Measurements from ENCODE around the gene ZNF516. TPM values are rescaled to one million over a fixed set of nuclear protein-coding genes. Genes with fewer than 3 reads are reported as not detected.

ZNF516 gene
- total RNA-seq, 2 donors from 2014 or later: 23.1 to 23.6 TPM

DNA sequence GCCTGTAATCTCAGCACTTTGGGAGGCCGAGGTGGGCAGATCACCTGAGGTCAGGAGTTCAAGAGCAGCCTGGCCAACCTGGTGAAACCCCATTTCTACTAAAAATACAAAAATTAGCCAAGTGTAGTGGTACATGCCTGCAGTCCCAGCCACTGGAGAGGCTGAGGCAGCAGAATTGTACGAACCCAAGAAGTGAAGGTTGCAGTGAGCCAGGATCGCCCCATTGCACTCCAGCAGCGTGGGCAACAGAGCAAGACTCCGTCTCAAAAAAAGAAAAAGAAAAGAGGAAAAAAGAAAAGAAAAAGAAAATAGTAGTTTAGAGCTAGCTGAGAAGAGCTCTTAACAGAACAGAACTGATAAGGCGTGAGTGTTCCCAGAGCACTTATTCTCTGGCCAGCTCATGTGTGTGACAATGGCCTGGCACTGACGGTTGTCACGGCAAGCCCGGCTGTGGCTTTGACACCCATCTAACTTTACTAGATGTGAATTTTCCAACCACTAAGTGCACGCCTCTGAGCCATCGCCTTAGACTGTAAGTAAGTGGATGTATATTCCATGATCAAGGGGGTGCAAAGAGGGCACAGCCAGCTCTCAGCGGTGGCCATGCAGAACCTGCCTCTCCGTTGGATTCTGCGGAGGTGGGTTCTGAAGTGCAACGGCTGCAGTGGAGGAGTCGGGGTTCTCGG, 80.0 kb downstream of the ZNF516 start:
- ATAC-seq (no peak), DNase-seq (no peak)
- intact Hi-C loops (cut with DNase I, micrococcal nuclease): no loop called here

DNA sequence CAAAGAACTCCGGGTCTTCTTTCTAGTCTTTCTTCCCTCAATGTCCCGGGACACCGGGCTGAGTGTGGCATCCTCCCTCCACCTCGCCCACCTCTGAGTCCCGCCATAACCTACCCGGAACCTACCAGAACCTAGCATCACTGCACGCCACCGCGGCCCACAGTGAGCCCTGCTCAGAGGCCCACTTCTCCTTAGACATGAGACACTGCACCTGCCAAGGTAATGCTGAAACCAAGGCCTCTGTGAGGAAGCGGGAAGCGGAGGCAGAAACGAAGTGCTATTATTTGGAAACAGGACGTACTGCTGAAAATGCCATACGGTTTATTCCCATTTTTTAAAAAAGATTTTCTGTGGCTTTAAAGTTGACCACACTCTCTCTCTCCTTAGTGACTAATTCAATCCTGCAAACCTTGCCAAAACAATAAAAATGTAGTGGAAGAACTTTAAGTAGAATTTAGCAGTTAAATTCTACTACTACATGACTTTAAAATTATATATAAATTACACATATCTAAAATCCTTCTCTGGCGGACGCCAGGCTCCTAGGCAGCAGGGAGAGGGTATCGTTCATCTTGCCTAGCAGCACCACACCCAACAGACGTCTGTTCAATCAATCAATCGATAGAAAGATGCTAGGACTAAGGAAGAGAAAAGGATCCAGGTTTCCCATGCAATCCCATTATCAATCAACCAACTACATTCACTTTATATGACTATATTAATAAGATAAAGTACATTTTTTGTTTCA, 82.0 kb downstream of the ZNF516 start:
- ATAC-seq (no peak), DNase-seq (no peak)
- intact Hi-C loops (cut with DNase I, micrococcal nuclease): no loop called here

DNA sequence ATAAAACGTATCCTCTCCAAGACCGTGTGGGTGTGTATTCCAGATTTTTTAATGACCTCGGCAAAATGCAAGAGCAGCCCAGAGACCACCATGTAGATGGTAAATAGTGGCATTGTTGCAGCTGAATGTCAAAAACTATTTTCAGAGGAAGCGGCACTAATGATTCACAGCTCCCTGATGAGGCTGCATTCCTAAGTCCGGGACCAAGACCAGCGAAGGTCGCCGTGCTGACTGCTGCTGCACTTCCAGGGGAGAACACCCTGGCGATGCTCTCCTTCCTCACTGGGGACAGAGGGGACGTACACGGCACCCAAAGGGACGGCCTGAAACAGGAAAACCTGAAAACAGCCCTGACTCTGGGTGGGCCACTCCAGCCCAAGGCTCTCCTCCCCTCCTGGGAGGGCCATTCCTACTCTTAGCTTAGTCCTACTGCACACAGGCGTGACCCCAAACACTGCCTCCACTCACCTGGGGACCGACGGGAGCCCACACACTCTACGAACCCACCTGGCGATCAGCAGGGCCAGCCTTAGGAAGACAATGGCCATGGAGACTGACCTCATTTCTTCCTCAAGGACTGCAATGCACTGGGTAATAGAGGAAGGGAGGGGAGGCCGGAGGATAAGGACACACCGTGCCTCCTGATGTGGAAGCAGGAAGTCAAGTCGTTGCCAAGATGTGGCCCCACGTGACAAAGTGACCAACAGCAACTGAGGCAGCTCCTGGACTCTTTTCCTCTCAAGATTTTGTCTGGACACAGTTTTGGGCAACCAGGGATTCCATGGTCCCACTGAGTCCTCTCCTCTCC, 82.8 kb downstream of the ZNF516 start:
- DNase-seq (no peak), ATAC-seq (no peak)
- intact Hi-C loops (cut with DNase I, micrococcal nuclease): no loop called here

- DNase-seq: no peak
- intact Hi-C loops (cut with DNase I, micrococcal nuclease): no loop called here
- no peak for ATAC-seq
Observed at GRCh38 chr18:76410660-76411417, 84.2 kb downstream of the ZNF516 start.

DNA sequence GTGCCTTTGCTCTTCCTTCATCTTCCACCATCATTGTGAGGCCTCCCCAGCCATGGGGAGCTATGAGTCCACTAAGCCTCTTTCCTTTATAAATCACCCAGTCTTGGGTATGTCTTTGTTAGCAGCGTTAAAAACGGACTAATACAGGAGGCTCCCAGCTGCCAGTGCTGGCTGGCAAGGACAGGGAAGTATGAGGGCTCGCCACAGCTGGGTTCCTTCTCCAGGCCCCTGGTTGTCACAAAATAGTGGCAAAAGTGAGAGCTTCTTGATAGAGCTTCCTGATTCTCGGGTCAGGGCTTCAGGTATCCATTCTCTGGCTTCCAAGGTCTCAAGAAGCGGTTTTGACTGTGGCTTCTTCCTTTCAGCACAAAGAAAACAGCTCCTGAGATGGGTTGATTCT, 85.0 kb downstream of the ZNF516 start:
- intact Hi-C loops (cut with DNase I, micrococcal nuclease): no loop called here
- no peak for DNase-seq
- ATAC-seq: no peak

- no peak for ATAC-seq
- intact Hi-C loops (cut with DNase I, micrococcal nuclease): loop anchor here in 1 of 2 donors (10.0 kb wide), 1 partner anchor 286 kb away; no protein-coding TSS in a partner anchor
Observed at GRCh38 chr18:76408480-76409067, 86.5 kb downstream of the ZNF516 start.

GRCh38 chr18:76407681-76408080, 87.4 kb downstream of the ZNF516 start:
- ATAC-seq (no peak), DNase-seq (no peak)
- intact Hi-C loops (cut with DNase I, micrococcal nuclease): loop anchor here in 1 of 2 donors (10.0 kb wide), 1 partner anchor 287 kb away; no protein-coding TSS in a partner anchor

More at GRCh38 chr18:76408480-76409067, 86.5 kb downstream of the ZNF516 start:
- no peak for DNase-seq

DNA sequence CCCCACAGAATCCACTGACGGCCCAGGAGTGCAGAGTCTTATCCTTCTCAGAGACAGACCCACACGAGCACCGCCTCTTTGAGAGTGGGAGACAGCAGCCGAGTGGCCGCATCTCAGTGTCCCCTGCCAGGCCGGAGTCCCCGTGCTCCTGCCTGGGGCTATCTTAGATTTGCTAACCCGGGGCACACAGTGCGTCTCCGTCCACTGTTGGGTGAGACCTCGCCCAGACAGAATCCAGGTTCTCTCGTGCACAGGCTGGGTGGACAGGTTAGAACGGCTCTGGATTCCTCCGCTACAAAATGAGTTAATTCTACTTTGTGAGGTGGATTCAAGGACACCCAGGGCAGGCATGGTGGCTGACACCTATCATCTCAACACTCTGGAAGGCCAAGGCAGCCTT, 88.3 kb downstream of the ZNF516 start:
- intact Hi-C loops (cut with DNase I, micrococcal nuclease): loop anchor here in 1 of 2 donors (10.0 kb wide), 1 partner anchor 288 kb away; no protein-coding TSS in a partner anchor
- ATAC-seq: no peak
- DNase-seq: no peak

GRCh38 chr18:76405681-76406356, 89.2 kb downstream of the ZNF516 start:
- DNase-seq: peak in 1 of 2 donors; percentile 66
- ATAC-seq: peak; percentile 64
- intact Hi-C loops (cut with DNase I, micrococcal nuclease): loop anchor here in 1 of 2 donors (10.0 kb wide), 1 partner anchor 289 kb away; no protein-coding TSS in a partner anchor

GRCh38 chr18:76405280-76405679, 89.8 kb downstream of the ZNF516 start:
- intact Hi-C loops (cut with DNase I, micrococcal nuclease): loop anchor here in 1 of 2 donors (10.0 kb wide), 1 partner anchor 290 kb away; no protein-coding TSS in a partner anchor
- DNase-seq: no peak
- ATAC-seq: no peak

DNA sequence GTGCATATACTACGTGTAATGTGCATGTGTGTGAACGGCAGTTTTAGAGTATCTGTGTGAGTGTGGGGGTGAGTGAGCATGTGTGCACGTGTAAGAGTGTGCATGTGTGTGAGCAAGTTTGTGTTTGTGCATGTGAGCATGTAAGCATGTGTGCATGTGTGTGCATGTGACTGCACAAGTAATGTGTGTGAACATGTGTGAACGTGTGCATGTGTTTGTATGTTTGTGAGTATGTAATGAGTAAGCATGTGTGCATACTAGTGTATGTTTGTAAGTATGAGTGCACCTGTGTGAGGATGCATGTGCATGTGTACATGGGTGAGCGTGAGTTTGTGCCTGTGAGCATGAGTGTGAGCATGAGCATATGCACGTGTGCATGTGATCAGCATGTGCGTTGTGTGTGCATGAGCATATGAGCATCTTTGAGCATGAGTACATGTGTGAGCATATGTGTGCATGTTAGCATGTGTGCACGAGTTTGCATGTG, 90.7 kb downstream of the ZNF516 start:
- no peak for DNase-seq
- intact Hi-C loops (cut with DNase I, micrococcal nuclease): loop anchor here in 1 of 2 donors (10.0 kb wide), 1 partner anchor 290 kb away; no protein-coding TSS in a partner anchor

DNA sequence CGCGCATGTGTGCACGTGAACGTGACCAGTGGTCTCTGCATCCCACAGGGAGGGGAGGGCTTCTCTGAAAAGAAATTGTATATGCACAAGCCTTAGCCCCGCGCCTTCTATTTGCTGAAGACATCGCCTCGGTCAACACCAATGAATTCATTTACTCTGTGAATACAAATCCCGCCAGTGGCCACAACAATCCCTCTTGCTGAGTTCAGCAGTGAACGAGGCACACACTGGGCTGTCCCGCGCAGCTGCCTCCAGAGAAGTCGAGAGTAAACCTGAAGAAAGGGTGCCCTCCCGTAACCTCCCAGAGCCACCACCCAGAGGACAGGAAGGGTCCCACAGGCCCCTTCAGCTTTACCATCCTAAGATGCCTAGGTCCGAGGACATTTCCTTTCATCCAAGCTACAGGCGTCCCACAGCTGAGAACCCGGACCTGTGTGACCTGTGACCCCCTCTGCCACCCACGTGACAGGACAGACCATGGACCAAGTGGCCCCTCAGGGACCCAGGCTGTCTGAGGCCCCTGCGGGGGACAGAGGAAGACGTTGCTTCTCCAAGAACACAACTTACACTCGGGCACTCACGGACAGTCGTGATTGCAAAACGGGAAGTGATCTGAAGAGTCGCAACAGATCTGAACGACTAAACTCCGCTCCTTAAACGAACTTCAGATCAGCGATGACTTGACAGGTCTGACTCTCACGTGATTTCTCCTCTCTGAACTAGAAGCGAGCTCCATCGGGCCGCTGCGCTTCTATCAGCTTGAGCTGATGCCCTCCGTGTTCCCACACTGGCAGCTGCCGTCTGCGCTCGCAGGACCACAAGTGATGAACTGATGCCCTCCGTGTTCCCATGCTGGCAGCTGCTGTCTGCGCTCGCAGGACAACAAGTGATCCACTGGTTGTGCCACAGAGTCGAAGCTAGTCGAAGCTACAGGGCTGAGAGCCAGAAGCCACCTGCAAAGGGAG, 92.7 kb downstream of the ZNF516 start:
- intact Hi-C loops (cut with DNase I, micrococcal nuclease): loop anchor here in 1 of 2 donors (10.0 kb wide), 1 partner anchor 292 kb away; no protein-coding TSS in a partner anchor
- ATAC-seq (no peak), DNase-seq (no peak)

More for the DNA sequence above, 90.7 kb downstream of the ZNF516 start:
- ATAC-seq: no peak

GRCh38 chr18:76401498-76401897, 93.5 kb downstream of the ZNF516 start:
- ATAC-seq: peak; percentile 37
- intact Hi-C loops (cut with DNase I, micrococcal nuclease): loop anchor here in 1 of 2 donors (10.0 kb wide), 1 partner anchor 293 kb away; no protein-coding TSS in a partner anchor
- DNase-seq: no peak

DNA sequence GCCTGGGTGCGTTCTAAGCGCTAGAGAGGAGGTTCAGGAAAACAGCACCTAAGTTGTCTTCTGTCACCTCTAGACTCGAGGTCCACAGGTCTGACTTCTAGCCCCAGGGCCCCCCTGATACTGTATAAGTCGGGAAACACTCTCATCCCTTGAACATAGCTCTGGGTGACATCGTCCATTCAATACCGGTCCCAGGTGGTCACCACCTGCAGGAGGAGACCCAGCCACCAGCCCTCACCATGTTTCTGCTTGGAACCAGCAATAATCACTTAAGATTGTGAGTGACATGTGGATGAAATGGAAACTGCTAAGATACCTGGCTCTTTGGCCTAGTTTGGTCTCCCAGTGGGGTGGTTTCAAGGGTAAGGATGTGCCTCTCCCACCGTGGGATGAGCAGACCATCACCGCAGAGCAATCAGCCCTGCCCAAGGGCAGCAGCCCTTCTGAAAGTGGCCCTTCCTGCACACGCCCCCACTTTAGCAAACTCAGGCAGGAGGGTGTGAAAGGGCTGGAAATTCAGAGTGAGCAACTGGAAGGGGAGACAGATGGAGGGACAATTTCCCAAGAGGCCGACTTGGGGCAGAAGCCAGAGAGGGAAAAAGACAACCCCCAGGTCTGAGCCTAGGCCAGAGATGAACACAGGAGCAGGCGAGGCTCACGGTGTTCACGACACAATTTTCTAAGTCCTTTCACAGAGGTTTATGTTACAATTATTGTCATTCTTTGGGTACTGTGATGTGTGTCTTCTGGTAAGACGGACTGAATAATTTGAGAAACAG, 95.2 kb downstream of the ZNF516 start:
- ATAC-seq (no peak), DNase-seq (no peak)
- intact Hi-C loops (cut with DNase I, micrococcal nuclease): loop anchor here (5.0 to 10.0 kb wide), 3 partner anchors 287 to 307 kb away; no protein-coding TSS in a partner anchor

All from left colon (tissue), 2 donors.